BJ (cell line): ENCODE data around the gene CACNA1G. TPM values are rescaled to one million over a fixed set of nuclear protein-coding genes. Genes with fewer than 3 reads are reported as not detected.

Experiments
- CTCF ChIA-PET: fragments of 350-600 bp; formaldehyde crosslinking; extraction: SDS; loops from one replicate; lab custom pipeline; 2021; ENCODE audit warnings: antibody characterized with exemption, inconsistent platforms; lab: Yijun Ruan, JAX
- POLR2A ChIA-PET: fragments of 300-600 bp; sonication (Branson Sonifier 250); formaldehyde crosslinking; extraction: SDS; loops from one replicate; lab custom pipeline; 2021; ENCODE audit warnings: antibody characterized with exemption; lab: Charles Lee
- DNase-seq: peaks from one replicate; pipeline ENCODE4 v3.0.0-alpha.2; 2011; ENCODE audit warnings: low read depth
- H3K27me3 ChIP-seq: 2 replicates; pipeline ENCODE4 v1.6.0; 2011; ENCODE audit warnings: low read length; ENCODE audit not compliant: control insufficient read depth, insufficient read depth
- H3K36me3 ChIP-seq: 2 replicates; pipeline ENCODE4 v1.5.1; 2011; ENCODE audit warnings: low read length; ENCODE audit not compliant: control insufficient read depth, insufficient read depth
- H3K4me3 ChIP-seq: 2 replicates; pipeline ENCODE4 v1.5.1; 2011; ENCODE audit warnings: low read depth, mild to moderate bottlenecking, control low read depth, low read length
- CTCF ChIP-seq: IDR thresholded peaks from 2 replicates; pipeline ENCODE4 v1.5.1; 2011; ENCODE audit warnings: low read depth, mild to moderate bottlenecking, control low read depth, inconsistent platforms, low read length, moderate library complexity; ENCODE audit not compliant: insufficient read depth
- polyA plus RNA-seq: library from polyadenylated mRNA; depleted of rRNA; stranded (reverse); fragments of >200 nt; gene quantifications from 2 replicates; pipeline ENCODE4 v1.2.3, GENCODE V29; 2011

CACNA1G gene
- polyA plus RNA-seq, 1 experiment, result 0.02 TPM

- Histone ChIP-seq H3K27me3 (peaks cover 5% of the 10 kb centered on the region; the same call in 1 of the 2 replicates), H3K4me3 (no peak overlapping the region), H3K36me3 (no peaks in the 10 kb centered on the region)
- no peak for DNase-seq
- POLR2A ChIA-PET, result no interaction called here
- no peak for TF ChIP-seq CTCF
- CTCF ChIA-PET, result interaction anchor here (1.2 to 1.4 kb wide), 4 partner anchors 12 to 81 kb away, joined by 3 to 6 read pairs (median 4); no protein-coding TSS in a partner anchor
Measured at GRCh38 chr17:50613007-50613992, 52.8 kb downstream of the CACNA1G start.

- Histone ChIP-seq H3K36me3 (no peaks in the 10 kb centered on the region), H3K27me3 (peaks cover 5% of the 10 kb centered on the region; the same call in 1 of the 2 replicates), H3K4me3 (no peak overlapping the region)
- DNase-seq, result no peak
- ChIA-PET POLR2A (no interaction called here), CTCF (interaction anchor here (1.2 to 1.4 kb wide), 2 partner anchors 80 kb away, joined by 4 to 5 read pairs; no protein-coding TSS in a partner anchor)
- TF ChIP-seq CTCF, result no peak
Measured at GRCh38 chr17:50614471-50615051, 54.0 kb downstream of the CACNA1G start.

GRCh38 chr17:50615828-50616227 lies 55.3 kb downstream of the CACNA1G start:
- Histone ChIP-seq H3K27me3 (0 out of 2 replicates have a peak, but pooled peaks cover 2% of the 10 kb centered on the region), H3K36me3 (no peaks in the 10 kb centered on the region), H3K4me3 (no peak overlapping the region)
- no peak for TF ChIP-seq CTCF
- CTCF ChIA-PET, result interaction anchor here (1.2 to 4.4 kb wide), 4 partner anchors 11 to 79 kb away, joined by 4 to 34 read pairs (median 12); no protein-coding TSS in a partner anchor
- DNase-seq, result no peak
- POLR2A ChIA-PET, result no interaction called here

GRCh38 chr17:50618300-50618699 lies 57.8 kb downstream of the CACNA1G start:
- Histone ChIP-seq H3K27me3 (0 out of 2 replicates have a peak, but pooled peaks cover 2% of the 10 kb centered on the region), H3K36me3 (no peaks in the 10 kb centered on the region), H3K4me3 (no peak overlapping the region)
- ChIA-PET CTCF (interaction anchor here (1.6 to 4.4 kb wide), 3 partner anchors 8 to 76 kb away, joined by 3 to 34 read pairs (median 17); no protein-coding TSS in a partner anchor), POLR2A (no interaction called here)
- no peak for TF ChIP-seq CTCF
- no peak for DNase-seq

GRCh38 chr17:50618941-50619340 lies 58.4 kb downstream of the CACNA1G start:
- TF ChIP-seq CTCF, result no peak
- Histone ChIP-seq H3K27me3 (0 out of 2 replicates have a peak, but pooled peaks cover 2% of the 10 kb centered on the region), H3K4me3 (no peak overlapping the region), H3K36me3 (no peaks in the 10 kb centered on the region)
- no peak for DNase-seq
- ChIA-PET CTCF (interaction anchor here (1.1 to 4.4 kb wide), 2 partner anchors 11 to 71 kb away, joined by 3 to 34 read pairs; no protein-coding TSS in a partner anchor), POLR2A (no interaction called here)
